IMR-90 (cell line): ENCODE measurements around the gene CDH3. TPM values are rescaled to one million over a fixed set of nuclear protein-coding genes. Genes with fewer than 3 reads are reported as not detected.

ENCODE experiments used
- ATAC-seq: fragments of 200-7000 bp; cut with Tn5 transposase; 2 replicates; pipeline ENCODE4 v1.9.1; 2020; ENCODE audit warnings: low read depth, mild to moderate bottlenecking, moderate library complexity
- BruUV-seq: library from RNA; stranded (reverse); fragments of 400-500 nt; replicated peaks from 2 replicates; lab custom pipeline; 2021; lab: Mats Ljungman, UMichigan
- CTCF ChIA-PET: fragments of 300-600 bp; formaldehyde crosslinking; extraction: SDS; loops from one replicate; lab custom pipeline; 2021; ENCODE audit warnings: antibody characterized with exemption; lab: Yijun Ruan, JAX
- POLR2A ChIA-PET: fragments of 300-600 bp; sonication (Branson Sonifier 250); formaldehyde crosslinking; loops from one replicate; lab custom pipeline; 2022; ENCODE audit warnings: antibody characterized with exemption; ENCODE audit not compliant: unreplicated experiment; lab: Charles Lee
- DNase-seq: peaks from one replicate; pipeline ENCODE4 v3.0.0; 2013
- H2AFZ ChIP-seq: replicated peaks from 2 replicates; pipeline ENCODE3; 2013; ENCODE audit warnings: low read length, mild to moderate bottlenecking; ENCODE audit not compliant: poor library complexity
- H2AK5ac ChIP-seq: 2 replicates; pipeline ENCODE4 v1.6.1; 2013; ENCODE audit warnings: low read depth, low read length, inconsistent platforms
- H2AK9ac ChIP-seq: replicated peaks from 2 replicates; pipeline ENCODE3; 2013; ENCODE audit warnings: mild to moderate bottlenecking, low read depth, low read length, moderate library complexity; ENCODE audit not compliant: poor library complexity
- H2BK120ac ChIP-seq: 2 replicates; pipeline ENCODE4 v1.6.1; 2013; ENCODE audit warnings: low read depth, low read length, inconsistent platforms
- H2BK15ac ChIP-seq: 3 replicates; pipeline ENCODE4 v1.6.1; 2013; ENCODE audit warnings: low read depth, low read length, inconsistent platforms
- H2BK20ac ChIP-seq: 2 replicates; pipeline ENCODE4 v1.6.1; 2013; ENCODE audit warnings: low read depth, mild to moderate bottlenecking, inconsistent platforms, low read length, moderate library complexity
- H2BK5ac ChIP-seq: 2 replicates; pipeline ENCODE4 v1.6.1; 2013; ENCODE audit warnings: mild to moderate bottlenecking, low read depth, low read length, inconsistent platforms; ENCODE audit not compliant: poor library complexity, severe bottlenecking
- H3K14ac ChIP-seq: replicated peaks from 2 replicates; pipeline ENCODE4 v1.6.1; 2013; ENCODE audit warnings: low read depth, low read length, inconsistent platforms
- H3K18ac ChIP-seq: 2 replicates; pipeline ENCODE4 v1.6.1; 2013; ENCODE audit warnings: low read depth, low read length, control low read depth
- H3K23ac ChIP-seq: 2 replicates; pipeline ENCODE4 v1.6.1; 2013; ENCODE audit warnings: low read depth, low read length, inconsistent platforms
- H3K27ac ChIP-seq: 2 replicates; pipeline ENCODE4 v1.5.1; 2013; ENCODE audit warnings: mild to moderate bottlenecking, control low read depth, low read length; ENCODE audit not compliant: insufficient read depth
- H3K27me3 ChIP-seq: 2 replicates; pipeline ENCODE4 v1.6.1; 2013; ENCODE audit warnings: low read length; ENCODE audit not compliant: control insufficient read depth, insufficient read depth
- H3K36me3 ChIP-seq: 2 replicates; pipeline ENCODE4 v1.6.1; 2013; ENCODE audit warnings: low read length, mixed read lengths; ENCODE audit not compliant: control insufficient read depth, insufficient read depth
- H3K4ac ChIP-seq: 2 replicates; pipeline ENCODE4 v1.6.1; 2013; ENCODE audit warnings: low read depth, low read length, inconsistent platforms
- H3K4me1 ChIP-seq: 2 replicates; pipeline ENCODE4 v1.6.1; 2013; ENCODE audit warnings: low read length, mixed read lengths; ENCODE audit not compliant: control insufficient read depth, insufficient read depth
- H3K4me2 ChIP-seq: 2 replicates; pipeline ENCODE4 v1.6.1; 2013; ENCODE audit warnings: low read depth, mild to moderate bottlenecking, control low read depth, low read length, moderate library complexity
- H3K4me3 ChIP-seq: 2 replicates; pipeline ENCODE4 v1.5.1; 2013; ENCODE audit warnings: low read depth, mild to moderate bottlenecking, control low read depth, low read length, moderate library complexity; ENCODE audit not compliant: insufficient read depth
- H3K56ac ChIP-seq: 2 replicates; pipeline ENCODE4 v1.6.1; 2013; ENCODE audit warnings: low read length, inconsistent platforms; ENCODE audit not compliant: insufficient read depth; ENCODE audit errors: extremely low read depth
- H3K79me1 ChIP-seq, 2 experiments: 2 replicates each; pipeline ENCODE4 v1.6.1; 2013; ENCODE audit warnings: low read length in 2 of 2, inconsistent platforms in 1 of 2, low read depth in 1 of 2
- H3K9ac ChIP-seq: 2 replicates; pipeline ENCODE4 v1.6.1; 2013; ENCODE audit warnings: low read depth, low read length, control low read depth
- H3K9me1 ChIP-seq: 2 replicates; pipeline ENCODE4 v1.6.1; 2013; ENCODE audit warnings: low read length, inconsistent platforms; ENCODE audit not compliant: insufficient read depth
- H3K9me3 ChIP-seq: 2 replicates; pipeline ENCODE4 v1.6.1; 2013; ENCODE audit warnings: low read length; ENCODE audit not compliant: control insufficient read depth, insufficient read depth
- H4K20me1 ChIP-seq: 2 replicates; pipeline ENCODE4 v1.6.1; 2013; ENCODE audit warnings: low read length, inconsistent platforms; ENCODE audit not compliant: insufficient read depth
- H4K5ac ChIP-seq: 2 replicates; pipeline ENCODE4 v1.6.1; 2013; ENCODE audit warnings: mild to moderate bottlenecking, low read depth, low read length, control low read depth
- H4K8ac ChIP-seq, 2 experiments: 2 replicates each; pipeline ENCODE4 v1.6.1; 2013; ENCODE audit warnings: low read depth in 2 of 2, low read length in 2 of 2, control low read depth in 1 of 2, inconsistent platforms in 1 of 2
- H4K91ac ChIP-seq: 2 replicates; pipeline ENCODE4 v1.6.1; 2013; ENCODE audit warnings: low read depth, low read length, inconsistent platforms; ENCODE audit not compliant: insufficient read depth
- BHLHE40 ChIP-seq: fragments of 150-350 bp; IDR thresholded peaks from 2 replicates; pipeline ENCODE4 v1.6.1; 2016; ENCODE audit warnings: mild to moderate bottlenecking, low read depth, low read length
- CEBPB ChIP-seq: IDR thresholded peaks from 2 replicates; pipeline ENCODE4 v1.6.1; 2012; ENCODE audit warnings: low read depth, low read length, improper control_type of control experiment
- CHD1 ChIP-seq: IDR thresholded peaks from 2 replicates; pipeline ENCODE4 v1.6.1; 2012; ENCODE audit warnings: low read depth, low read length, improper control_type of control experiment
- FOS ChIP-seq: fragments of 150-350 bp; IDR thresholded peaks from 2 replicates; pipeline ENCODE4 v1.6.1; 2016; ENCODE audit warnings: low read depth, low read length
- MAFK ChIP-seq: IDR thresholded peaks from 2 replicates; pipeline ENCODE4 v1.6.1; 2012; ENCODE audit warnings: low read depth, low read length, improper control_type of control experiment
- MAZ ChIP-seq: IDR thresholded peaks from 2 replicates; pipeline ENCODE4 v1.6.1; 2012; ENCODE audit warnings: low read depth, mild to moderate bottlenecking, low read length, improper control_type of control experiment, moderate library complexity, borderline replicate concordance
- MXI1 ChIP-seq: IDR thresholded peaks from 2 replicates; pipeline ENCODE4 v1.6.1; 2012; ENCODE audit warnings: low read depth, mild to moderate bottlenecking, low read length, moderate library complexity, borderline replicate concordance
- NFE2L2 ChIP-seq: fragments of 150-350 bp; IDR thresholded peaks from 2 replicates; pipeline ENCODE4 v1.6.1; 2016; ENCODE audit warnings: low read depth, mild to moderate bottlenecking, low read length
- RAD21 ChIP-seq: IDR thresholded peaks from 2 replicates; pipeline ENCODE4 v1.6.1; 2012; ENCODE audit warnings: low read length, improper control_type of control experiment
- RCOR1 ChIP-seq: IDR thresholded peaks from 2 replicates; pipeline ENCODE4 v1.6.1; 2012; ENCODE audit warnings: mild to moderate bottlenecking, low read length, improper control_type of control experiment; ENCODE audit not compliant: insufficient replicate concordance
- RFX5 ChIP-seq: IDR thresholded peaks from 2 replicates; pipeline ENCODE4 v1.8.0; 2012; ENCODE audit warnings: low read depth, mild to moderate bottlenecking, low read length, moderate library complexity
- SMC3 ChIP-seq: fragments of 150-350 bp; IDR thresholded peaks from 2 replicates; pipeline ENCODE4 v1.6.1; 2016; ENCODE audit warnings: low read depth, mild to moderate bottlenecking, antibody characterized with exemption, low read length, moderate library complexity
- WGBS, 2 experiments: methylation state at CpG; one replicate each; pipeline versions ENCODE4 v1.1.5 to v1.1.7; 2013; ENCODE audit warnings: missing lambda C conversion rate in 2 of 2; ENCODE audit not compliant: insufficient read length in 1 of 2; ENCODE audit errors: extremely low coverage in 2 of 2; 5-methylcytosine and 5-hydroxymethylcytosine counted together
- dilution Hi-C: fragments of 300-500 bp; cut with HindIII; formaldehyde crosslinking; loops from one replicate; pipeline ENCODE4 v1.14.3; 2018; ENCODE audit warnings: low sequenced_read_pairs; ENCODE audit not compliant: unreplicated experiment
- in situ Hi-C: fragments of 300-500 bp; cut with MboI; formaldehyde crosslinking; loops from 3 replicates; pipeline ENCODE4 v1.14.3; 2019; ENCODE audit warnings: low sequenced_read_pairs, inconsistent platforms, mixed read lengths
- intact Hi-C: fragments of 100-400 bp; cut with micrococcal nuclease; formaldehyde crosslinking; loops from 2 replicates; pipeline ENCODE4 v1.10.0; 2022
- polyA plus RNA-seq, 3 experiments: library from polyadenylated mRNA; depleted of rRNA; stranded (reverse); fragments of >200 nt; gene quantifications; 2 replicates each; pipeline ENCODE4 v1.2.3, GENCODE V29; 2012; ENCODE audit warnings: low replicate concordance in 1 of 3
- total RNA-seq: library from RNA; depleted of rRNA; stranded (reverse); fragments of >200 nt; gene quantifications from 2 replicates; pipeline ENCODE4 v1.2.3, GENCODE V29; 2012
- TF ChIP-seq, protein P1 (sequence below): fragments of 150-350 bp; IDR thresholded peaks from 2 replicates; pipeline ENCODE4 v1.6.1; 2017; ENCODE audit warnings: mild to moderate bottlenecking, antibody characterized with exemption, low read length, low read depth
- TF ChIP-seq, protein P2 (sequence below): fragments of 150-350 bp; IDR thresholded peaks from 2 replicates; pipeline ENCODE4 v1.6.1; 2016; ENCODE audit warnings: low read depth, mild to moderate bottlenecking, low read length, moderate library complexity, borderline replicate concordance
- TF ChIP-seq, protein P3 (sequence below): conservative IDR thresholded peaks from 2 replicates; pipeline ENCODE4 v1.5.1; 2012; ENCODE audit warnings: mild to moderate bottlenecking, low read depth, low read length, improper control_type of control experiment

The CDH3 gene
- total and polyA plus RNA-seq, 2 of the 4 experiments (the other 2 are of a cell fraction), result not detected

DNA sequence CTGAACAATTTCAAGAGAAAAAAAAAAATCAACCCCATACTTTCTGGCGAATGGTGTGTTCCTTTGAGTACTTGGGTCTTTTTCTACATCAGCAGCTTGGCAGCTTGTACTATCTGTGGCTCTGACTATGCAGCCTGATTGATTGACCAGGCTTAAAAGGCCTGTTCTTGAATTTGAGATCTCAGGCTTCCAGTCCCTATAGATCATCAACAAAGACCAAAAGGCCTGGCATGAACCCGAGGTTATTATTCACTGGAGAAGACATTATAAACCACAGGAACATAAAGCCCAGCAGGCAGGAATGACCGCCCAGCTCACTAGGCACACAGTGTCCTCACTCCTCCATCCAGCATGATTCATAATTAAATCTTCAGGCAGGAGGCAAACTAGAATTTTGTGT, 32.1 kb upstream of the CDH3 start:
- CTCF ChIA-PET, result no interaction called here

More for the DNA sequence above, 32.1 kb upstream of the CDH3 start:
- DNase-seq, result no peak
- Histone ChIP-seq H3K18ac (no peak overlapping the region), H3K27ac (no peak overlapping the region), H4K8ac (no peak overlapping the region), H3K4me2 (no peak overlapping the region), H3K9me1 (no peaks in the 10 kb centered on the region), H2AK9ac (no peak overlapping the region), H3K27me3 (no peaks in the 10 kb centered on the region), H2BK15ac (no peak overlapping the region), H3K9me3 (peaks cover 18% of the 10 kb centered on the region), H3K14ac (no peak overlapping the region), H3K9ac (no peak overlapping the region), H2BK5ac (no peak overlapping the region), H3K4ac (no peak overlapping the region), H3K36me3 (no peaks in the 10 kb centered on the region), H2BK20ac (no peak overlapping the region), H3K56ac (no peak overlapping the region), H4K20me1 (no peaks in the 10 kb centered on the region), H3K79me1 (no peaks in the 10 kb centered on the region), H2BK120ac (no peak overlapping the region), H4K91ac (no peak overlapping the region), H2AFZ (no peak overlapping the region), H2AK5ac (no peak overlapping the region), H3K23ac (no peak overlapping the region), H3K4me1 (no peaks in the 10 kb centered on the region), H4K5ac (no peak overlapping the region), H3K4me3 (no peak overlapping the region)
- no peak for ATAC-seq
- dilution Hi-C loops, result no loop called here
- in situ Hi-C loops, result no loop called here
- POLR2A ChIA-PET, result no interaction called here
- TF ChIP-seq CEBPB (no peak), FOS (no peak), MXI1 (no peak), BHLHE40 (no peak), NFE2L2 (no peak), RFX5 (no peak), SMC3 (no peak), RCOR1 (no peak), CHD1 (no peak), RAD21 (no peak), MAZ (no peak), MAFK (no peak)
- TF ChIP-seq, protein P1, sequence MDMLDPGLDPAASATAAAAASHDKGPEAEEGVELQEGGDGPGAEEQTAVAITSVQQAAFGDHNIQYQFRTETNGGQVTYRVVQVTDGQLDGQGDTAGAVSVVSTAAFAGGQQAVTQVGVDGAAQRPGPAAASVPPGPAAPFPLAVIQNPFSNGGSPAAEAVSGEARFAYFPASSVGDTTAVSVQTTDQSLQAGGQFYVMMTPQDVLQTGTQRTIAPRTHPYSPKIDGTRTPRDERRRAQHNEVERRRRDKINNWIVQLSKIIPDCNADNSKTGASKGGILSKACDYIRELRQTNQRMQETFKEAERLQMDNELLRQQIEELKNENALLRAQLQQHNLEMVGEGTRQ, result no peak
- TF ChIP-seq, protein P2, sequence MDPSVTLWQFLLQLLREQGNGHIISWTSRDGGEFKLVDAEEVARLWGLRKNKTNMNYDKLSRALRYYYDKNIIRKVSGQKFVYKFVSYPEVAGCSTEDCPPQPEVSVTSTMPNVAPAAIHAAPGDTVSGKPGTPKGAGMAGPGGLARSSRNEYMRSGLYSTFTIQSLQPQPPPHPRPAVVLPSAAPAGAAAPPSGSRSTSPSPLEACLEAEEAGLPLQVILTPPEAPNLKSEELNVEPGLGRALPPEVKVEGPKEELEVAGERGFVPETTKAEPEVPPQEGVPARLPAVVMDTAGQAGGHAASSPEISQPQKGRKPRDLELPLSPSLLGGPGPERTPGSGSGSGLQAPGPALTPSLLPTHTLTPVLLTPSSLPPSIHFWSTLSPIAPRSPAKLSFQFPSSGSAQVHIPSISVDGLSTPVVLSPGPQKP, result no peak
- TF ChIP-seq, protein P3, sequence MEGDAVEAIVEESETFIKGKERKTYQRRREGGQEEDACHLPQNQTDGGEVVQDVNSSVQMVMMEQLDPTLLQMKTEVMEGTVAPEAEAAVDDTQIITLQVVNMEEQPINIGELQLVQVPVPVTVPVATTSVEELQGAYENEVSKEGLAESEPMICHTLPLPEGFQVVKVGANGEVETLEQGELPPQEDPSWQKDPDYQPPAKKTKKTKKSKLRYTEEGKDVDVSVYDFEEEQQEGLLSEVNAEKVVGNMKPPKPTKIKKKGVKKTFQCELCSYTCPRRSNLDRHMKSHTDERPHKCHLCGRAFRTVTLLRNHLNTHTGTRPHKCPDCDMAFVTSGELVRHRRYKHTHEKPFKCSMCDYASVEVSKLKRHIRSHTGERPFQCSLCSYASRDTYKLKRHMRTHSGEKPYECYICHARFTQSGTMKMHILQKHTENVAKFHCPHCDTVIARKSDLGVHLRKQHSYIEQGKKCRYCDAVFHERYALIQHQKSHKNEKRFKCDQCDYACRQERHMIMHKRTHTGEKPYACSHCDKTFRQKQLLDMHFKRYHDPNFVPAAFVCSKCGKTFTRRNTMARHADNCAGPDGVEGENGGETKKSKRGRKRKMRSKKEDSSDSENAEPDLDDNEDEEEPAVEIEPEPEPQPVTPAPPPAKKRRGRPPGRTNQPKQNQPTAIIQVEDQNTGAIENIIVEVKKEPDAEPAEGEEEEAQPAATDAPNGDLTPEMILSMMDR, result no peak
- intact Hi-C loops, result no loop called here
- BruUV-seq, result no TSS peak
- no CpG with 5 or more reads among the region's 3 CpGs for WGBS, 2 experiments
